ENCODE results near the gene CFAP61.

- no peak for TF ChIP-seq NR1H2 (CRISPR knock-in tag; IDR thresholded peaks at IDR 0.05)
- no peak for TF ChIP-seq USF2 (CRISPR knock-in tag; IDR thresholded peaks at IDR 0.05)
- no peak for TF ChIP-seq MXD4 (CRISPR knock-in tag; IDR thresholded peaks at IDR 0.05; ENCODE audit: borderline replicate concordance)
- no peak for TF ChIP-seq ZNF281 (CRISPR knock-in tag; IDR thresholded peaks at IDR 0.05)
- no peak for TF ChIP-seq CTCF (IDR thresholded peaks at IDR 0.05)
- TF ChIP-seq ZBTB21 (CRISPR knock-in tag; IDR thresholded peaks at IDR 0.05; ENCODE audit: borderline replicate concordance): no peak
- TF ChIP-seq FOXJ3 (CRISPR knock-in tag; IDR thresholded peaks at IDR 0.05; ENCODE audit: borderline replicate concordance): no peak
- TF ChIP-seq MAX (CRISPR knock-in tag; IDR thresholded peaks at IDR 0.05): no peak
- TF ChIP-seq USF1 (CRISPR knock-in tag; IDR thresholded peaks at IDR 0.05): no peak
- no peak for TF ChIP-seq FOXP4 (CRISPR knock-in tag; IDR thresholded peaks at IDR 0.05)
- TF ChIP-seq ATF6 (CRISPR knock-in tag; IDR thresholded peaks at IDR 0.05): no peak
- TF ChIP-seq OVOL2 (CRISPR knock-in tag; IDR thresholded peaks at IDR 0.05; ENCODE audit: borderline replicate concordance): no peak
Measured at GRCh38 chr20:20036756-20037155, 15.6 kb upstream of the CFAP61 start.
